ENCODE measurements around the gene MMRN2.
"Not testable (repeated sequence)": the region's sequence is repeated elsewhere in the genome, so short reads cannot be mapped to it uniquely, and the experiment has no call there.

MMRN2 gene

GRCh38 chr10:86936661-86937501 lies 20.5 kb downstream of the MMRN2 start:
- H3K4me2 ChIP-seq (ENCODE audit: low read length): no peak overlapping the region
- H3K9ac ChIP-seq: no peak overlapping the region
- no peaks in the 10 kb centered on the region for H3K79me2 ChIP-seq
- TF ChIP-seq CTCF (IDR thresholded peaks at IDR 0.05): no peak
- H3K36me3 ChIP-seq (ENCODE audit: control insufficient read depth, insufficient read depth, low read length): no peaks in the 10 kb centered on the region
- H2AFZ ChIP-seq: no peak overlapping the region
- no peaks in the 10 kb centered on the region for H3K9me3 ChIP-seq (ENCODE audit: control insufficient read depth, low read length)
- H3K27ac ChIP-seq: no peak overlapping the region
- no peaks in the 10 kb centered on the region for H3K4me1 ChIP-seq
- no peaks in the 10 kb centered on the region for H3K27me3 ChIP-seq (ENCODE audit: control insufficient read depth, insufficient read depth, low read length)
- H3K4me3 ChIP-seq (ENCODE audit: low read depth, low read length): no peak overlapping the region

GRCh38 chr10:86934162-86934711 lies 23.2 kb downstream of the MMRN2 start:
- not testable (repeated sequence) for H3K4me3 ChIP-seq (ENCODE audit: low read depth, low read length); H3K9ac ChIP-seq; H3K4me2 ChIP-seq (ENCODE audit: low read length); H3K9me3 ChIP-seq (ENCODE audit: control insufficient read depth, low read length); H3K36me3 ChIP-seq (ENCODE audit: control insufficient read depth, insufficient read depth, low read length); H3K27ac ChIP-seq; H3K4me1 ChIP-seq; H3K79me2 ChIP-seq; H3K27me3 ChIP-seq (ENCODE audit: control insufficient read depth, insufficient read depth, low read length); H2AFZ ChIP-seq

- no peaks in the 10 kb centered on the region for H3K79me2 ChIP-seq
- no peak overlapping the region for H3K9ac ChIP-seq
- TF ChIP-seq CTCF (IDR thresholded peaks at IDR 0.05): no peak
- no peak overlapping the region for H2AFZ ChIP-seq
- no peak overlapping the region for H3K4me2 ChIP-seq (ENCODE audit: low read length)
- no peaks in the 10 kb centered on the region for H3K27me3 ChIP-seq (ENCODE audit: control insufficient read depth, insufficient read depth, low read length)
- H3K9me3 ChIP-seq (ENCODE audit: control insufficient read depth, low read length): no peaks in the 10 kb centered on the region
- H3K27ac ChIP-seq: no peak overlapping the region
- no peak overlapping the region for H3K4me3 ChIP-seq (ENCODE audit: low read depth, low read length)
- H3K4me1 ChIP-seq: no peaks in the 10 kb centered on the region
- no peaks in the 10 kb centered on the region for H3K36me3 ChIP-seq (ENCODE audit: control insufficient read depth, insufficient read depth, low read length)
These were observed 24.7 kb downstream of the MMRN2 start for GRCh38 chr10:86932674-86933073.

DNA sequence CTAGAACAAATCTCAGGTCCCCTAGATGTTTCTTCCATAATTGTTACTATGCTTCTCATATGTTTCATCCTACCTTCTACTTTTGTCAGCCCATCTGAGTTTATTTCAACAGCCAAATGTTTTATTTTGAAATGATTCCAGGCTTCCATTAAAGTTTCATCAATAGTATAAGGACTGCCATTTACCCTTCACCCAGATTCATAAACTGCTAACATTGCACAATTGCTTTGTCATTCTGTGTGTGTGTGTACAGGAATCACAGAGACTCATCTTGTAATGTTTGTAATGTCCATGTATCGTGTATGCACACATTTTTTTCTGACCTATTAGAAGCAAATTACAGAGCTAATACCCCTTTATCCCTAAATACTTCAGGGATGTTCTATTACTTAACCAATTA lies 25.5 kb downstream of the MMRN2 start:
- no peaks in the 10 kb centered on the region for H3K9me3 ChIP-seq (ENCODE audit: control insufficient read depth, low read length)
- no peak overlapping the region for H3K4me2 ChIP-seq (ENCODE audit: low read length)
- no peaks in the 10 kb centered on the region for H3K4me1 ChIP-seq
- no peaks in the 10 kb centered on the region for H3K79me2 ChIP-seq
- no peaks in the 10 kb centered on the region for H3K36me3 ChIP-seq (ENCODE audit: control insufficient read depth, insufficient read depth, low read length)
- no peak overlapping the region for H2AFZ ChIP-seq
- no peak overlapping the region for H3K27ac ChIP-seq
- no peaks in the 10 kb centered on the region for H3K27me3 ChIP-seq (ENCODE audit: control insufficient read depth, insufficient read depth, low read length)
- no peak for TF ChIP-seq CTCF (IDR thresholded peaks at IDR 0.05)
- H3K4me3 ChIP-seq (ENCODE audit: low read depth, low read length): no peak overlapping the region
- no peak overlapping the region for H3K9ac ChIP-seq

GRCh38 chr10:86929468-86930380 lies 27.7 kb downstream of the MMRN2 start:
- Histone ChIP-seq H2AFZ (no peak overlapping the region), H3K79me2 (no peaks in the 10 kb centered on the region), H3K9ac (no peak overlapping the region), H3K4me1 (no peaks in the 10 kb centered on the region), H3K4me3 (ENCODE audit: low read depth, low read length) (no peak overlapping the region), H3K27ac (no peak overlapping the region), H3K36me3 (ENCODE audit: control insufficient read depth, insufficient read depth, low read length) (no peaks in the 10 kb centered on the region), H3K27me3 (ENCODE audit: control insufficient read depth, insufficient read depth, low read length) (no peaks in the 10 kb centered on the region), H3K4me2 (ENCODE audit: low read length) (no peak overlapping the region), H3K9me3 (ENCODE audit: control insufficient read depth, low read length) (no peaks in the 10 kb centered on the region)
- no peak for TF ChIP-seq CTCF (IDR thresholded peaks at IDR 0.05)
